ENCODE data around the gene SLC6A19. TPM values are rescaled to one million over a fixed set of nuclear protein-coding genes. Genes with fewer than 3 reads are reported as not detected.

The SLC6A19 gene
- total RNA-seq, 1 donor from 2014 or later: not detected

- intact Hi-C loops (cut with micrococcal nuclease): no loop called here
Measured at GRCh38 chr5:1241509-1242080, 40.2 kb downstream of the SLC6A19 start.

GRCh38 chr5:1242733-1243486 lies 41.5 kb downstream of the SLC6A19 start:
- intact Hi-C loops (cut with micrococcal nuclease): no loop called here

- intact Hi-C loops (cut with micrococcal nuclease): no loop called here
Measured at GRCh38 chr5:1243487-1244130, 42.2 kb downstream of the SLC6A19 start.

DNA sequence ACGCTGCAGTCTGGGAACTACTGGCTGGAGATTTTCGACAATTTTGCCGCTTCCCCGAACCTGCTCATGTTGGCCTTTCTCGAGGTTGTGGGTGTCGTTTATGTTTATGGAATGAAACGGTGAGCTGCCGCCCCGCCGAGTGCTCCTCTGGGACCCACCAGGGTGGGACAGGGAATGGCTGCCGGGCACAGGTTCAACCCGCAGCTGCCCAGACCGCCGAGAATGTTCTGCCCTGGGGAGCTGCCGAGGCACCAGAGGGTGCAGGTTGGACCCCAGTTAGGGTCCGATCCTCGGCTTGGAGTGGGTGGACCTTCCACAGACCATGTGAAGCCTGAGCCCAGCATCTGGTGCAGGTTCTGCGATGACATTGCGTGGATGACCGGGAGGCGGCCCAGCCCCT lies 42.9 kb downstream of the SLC6A19 start:
- intact Hi-C loops (cut with micrococcal nuclease): no loop called here

GRCh38 chr5:1244976-1245375 lies 43.6 kb downstream of the SLC6A19 start:
- intact Hi-C loops (cut with micrococcal nuclease): no loop called here

- intact Hi-C loops (cut with micrococcal nuclease): no loop called here
Measured at GRCh38 chr5:1245905-1246576, 44.6 kb downstream of the SLC6A19 start.

DNA sequence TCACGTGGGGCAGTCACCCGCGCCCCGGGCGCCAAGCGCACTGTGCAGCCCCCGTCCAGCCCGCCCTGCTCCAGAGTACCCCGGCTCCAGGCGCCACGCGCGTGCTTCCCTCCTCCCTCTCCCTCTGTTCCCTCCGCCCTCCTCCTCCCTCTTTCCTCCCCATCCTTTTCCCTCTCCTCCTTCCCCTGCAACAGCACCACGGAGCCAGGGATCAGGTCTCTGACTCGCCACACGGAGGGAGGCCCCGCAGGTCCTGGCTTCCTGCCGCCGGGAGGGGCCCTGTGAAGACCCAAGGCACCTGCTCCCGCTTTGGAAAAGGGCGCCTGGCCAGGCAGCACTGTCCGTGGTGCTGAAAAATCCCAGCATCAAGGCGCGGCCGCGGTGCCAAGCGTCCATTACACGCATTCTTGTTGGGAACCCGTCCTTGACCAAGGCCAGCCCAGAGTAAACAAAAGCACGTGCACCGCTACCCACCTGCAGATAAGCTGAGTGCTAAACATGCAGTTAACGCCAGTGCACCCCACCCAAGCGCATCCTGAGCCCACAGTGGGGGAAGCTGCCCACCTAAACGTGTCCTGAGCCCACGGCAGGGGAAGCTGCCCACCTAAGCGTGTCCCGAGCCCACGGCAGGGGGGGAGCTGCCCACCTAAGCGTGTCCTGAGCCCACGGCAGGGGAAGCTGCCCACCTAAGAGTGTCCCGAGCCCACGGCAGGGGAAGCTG lies 45.5 kb downstream of the SLC6A19 start:
- intact Hi-C loops (cut with micrococcal nuclease): no loop called here

- intact Hi-C loops (cut with micrococcal nuclease): no loop called here
Measured at GRCh38 chr5:1247811-1248210, 46.4 kb downstream of the SLC6A19 start.

DNA sequence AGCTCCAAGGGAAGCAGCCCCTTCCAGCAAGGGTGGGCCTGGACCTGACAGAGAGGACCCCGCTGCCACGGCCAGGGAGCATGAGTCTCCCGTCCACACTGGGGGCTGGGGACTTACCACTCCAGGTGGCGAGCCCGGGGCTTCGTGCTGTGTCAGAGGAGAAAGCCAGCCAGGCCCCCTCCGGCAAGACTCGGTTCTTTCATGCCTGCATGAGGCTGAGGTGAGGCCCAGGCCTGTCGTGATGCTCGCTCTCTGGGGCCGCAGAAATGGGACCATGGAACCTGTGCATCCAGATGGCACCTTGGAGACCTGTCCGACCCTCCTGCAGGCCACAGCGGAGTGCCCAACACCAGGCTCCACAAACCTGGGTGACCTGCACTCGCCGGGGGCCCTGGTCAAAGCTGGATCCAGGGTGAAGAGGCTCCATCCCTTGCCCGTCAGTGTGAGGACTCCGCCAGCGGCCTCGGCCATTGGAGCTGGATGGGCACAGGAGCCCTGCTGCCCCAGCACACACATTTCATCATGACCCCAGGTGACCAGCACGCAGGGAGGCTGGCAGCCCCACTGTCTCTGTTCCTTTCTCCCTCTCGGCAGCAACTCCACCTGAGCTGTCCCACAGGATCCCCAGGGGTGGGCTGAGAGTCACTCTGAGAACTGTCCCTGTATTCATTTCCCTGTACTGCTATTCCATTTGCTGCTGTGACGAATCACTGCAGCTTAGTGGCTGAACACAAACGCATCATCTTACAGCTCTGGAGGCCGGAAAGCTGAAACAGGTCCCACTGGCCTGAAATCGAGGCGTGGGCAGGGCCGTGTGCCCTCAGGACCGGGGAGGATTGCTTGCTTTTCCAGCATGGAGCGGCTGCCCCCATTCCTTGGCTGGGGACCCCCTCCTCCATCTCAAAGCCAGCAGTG lies 48.2 kb downstream of the SLC6A19 start:
- intact Hi-C loops (cut with micrococcal nuclease): loop anchor here (10.0 kb wide), 1 partner anchor 65 kb away; no protein-coding TSS in a partner anchor

DNA sequence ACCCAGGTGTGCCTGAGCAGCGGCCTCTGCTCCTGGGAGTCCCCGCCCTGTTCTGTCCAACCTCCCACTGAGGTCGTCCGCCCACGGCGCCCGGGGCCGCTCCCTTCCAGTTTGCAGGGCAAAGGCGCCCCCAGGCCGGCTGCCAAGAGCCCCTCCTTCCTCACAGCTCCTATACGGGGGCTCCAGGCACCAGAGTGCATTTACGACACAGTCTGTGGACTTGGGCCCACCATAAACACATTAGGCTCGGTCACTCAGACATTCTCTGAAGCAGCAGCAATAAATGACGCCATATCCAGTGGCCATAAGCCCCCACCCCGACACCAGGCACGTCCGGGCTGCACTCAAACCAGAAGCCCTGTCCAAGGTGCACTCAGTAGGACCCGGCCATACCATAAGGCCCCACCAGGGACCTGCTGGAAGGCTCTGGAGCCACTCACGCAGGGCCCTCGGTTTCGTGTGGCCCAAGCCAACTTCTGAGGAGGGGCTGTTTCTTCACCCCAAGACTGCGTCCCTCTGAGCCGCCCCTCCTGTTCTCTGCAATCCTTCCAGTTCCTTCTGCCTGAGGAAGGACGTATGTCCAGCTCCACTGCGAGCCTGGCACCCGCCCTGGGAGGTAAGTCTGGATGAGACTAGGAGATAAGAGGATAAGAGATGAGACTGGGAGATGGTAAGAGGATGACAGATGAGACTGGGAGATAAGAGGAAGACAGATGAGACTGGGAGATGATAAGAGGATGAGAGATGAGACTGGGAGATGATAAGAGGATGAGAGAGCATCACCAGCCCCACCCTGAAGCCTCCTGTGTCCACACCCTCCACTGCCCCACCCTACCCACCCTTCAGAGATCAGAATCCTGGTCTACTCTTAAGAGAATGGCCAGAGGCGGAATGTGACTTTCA lies 50.5 kb downstream of the SLC6A19 start:
- intact Hi-C loops (cut with micrococcal nuclease): loop anchor here (10.0 kb wide), 1 partner anchor 63 kb away; no protein-coding TSS in a partner anchor

DNA sequence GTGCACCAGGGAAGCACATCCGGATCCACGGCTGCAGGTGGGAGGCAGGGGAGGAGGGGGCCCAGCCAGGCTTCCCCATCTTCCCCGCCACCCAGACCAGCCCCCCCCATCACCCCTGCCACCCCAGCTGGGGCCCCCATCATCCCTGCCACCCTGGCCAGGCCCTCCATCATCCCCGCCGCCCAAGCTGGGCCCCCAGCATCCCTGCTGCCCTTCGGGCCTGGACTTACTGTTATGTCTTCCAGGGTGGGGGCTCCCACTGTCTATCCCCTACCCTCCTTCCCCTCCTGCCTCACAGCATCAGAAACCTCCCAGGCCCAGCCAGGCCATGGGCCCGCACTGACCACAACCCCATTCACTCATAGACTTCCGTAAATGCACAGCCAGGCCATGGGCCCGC lies 51.3 kb downstream of the SLC6A19 start:
- intact Hi-C loops (cut with micrococcal nuclease): loop anchor here (10.0 kb wide), 1 partner anchor 62 kb away; no protein-coding TSS in a partner anchor

DNA sequence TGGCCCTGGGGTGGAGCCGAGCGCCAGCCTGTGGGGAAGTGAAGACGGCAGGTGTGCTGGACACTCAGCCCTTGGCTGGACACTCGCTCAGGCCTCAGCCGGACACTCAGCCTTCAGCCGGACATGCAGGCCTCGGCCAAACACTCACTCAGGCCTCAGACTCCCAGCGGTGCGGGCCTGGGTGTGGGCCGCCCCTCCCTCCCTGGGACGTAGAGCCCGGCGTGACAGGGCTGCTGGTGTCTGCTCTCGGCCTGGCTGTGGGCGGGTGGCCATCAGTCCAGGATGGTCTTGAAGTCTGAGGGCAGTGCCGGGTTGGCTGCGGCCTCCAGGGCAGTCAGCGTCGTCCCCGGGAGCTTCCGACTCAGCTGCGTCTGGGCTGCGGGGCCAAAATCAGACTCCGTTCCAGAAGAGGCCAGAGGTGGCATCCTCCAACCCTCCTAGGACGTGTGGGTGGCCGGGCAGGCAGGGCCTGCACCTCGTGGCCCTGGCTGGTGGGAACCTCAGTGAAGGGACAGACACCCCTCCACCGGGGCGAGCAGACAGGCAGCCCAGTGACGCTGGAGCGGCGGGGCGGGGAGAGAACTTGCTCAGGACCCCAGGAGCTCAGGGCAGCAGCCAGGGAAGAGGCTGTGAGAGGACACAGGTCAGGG lies 52.2 kb downstream of the SLC6A19 start:
- intact Hi-C loops (cut with micrococcal nuclease): loop anchor here (10.0 kb wide), 1 partner anchor 61 kb away; no protein-coding TSS in a partner anchor

DNA sequence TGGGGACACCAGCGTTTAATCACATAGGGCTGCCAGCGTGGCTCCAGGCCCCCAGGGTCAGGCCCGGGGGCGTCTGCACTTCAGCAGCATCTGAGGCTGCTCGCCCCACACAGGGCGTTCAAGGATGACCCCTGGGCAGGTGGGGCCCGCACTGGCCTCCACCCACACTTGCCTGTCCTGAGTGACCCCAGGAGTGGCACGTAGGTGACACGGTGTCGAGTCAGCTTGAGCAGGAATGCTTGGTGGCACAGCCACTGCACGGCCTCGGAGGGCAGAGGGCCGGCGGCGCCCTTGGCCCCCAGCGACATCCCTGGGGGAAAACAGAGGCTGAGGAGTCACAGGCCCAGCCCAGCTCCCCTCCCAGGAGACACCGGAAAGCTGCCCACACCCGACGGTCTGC lies 52.8 kb downstream of the SLC6A19 start:
- intact Hi-C loops (cut with micrococcal nuclease): loop anchor here (10.0 kb wide), 1 partner anchor 61 kb away; no protein-coding TSS in a partner anchor

DNA sequence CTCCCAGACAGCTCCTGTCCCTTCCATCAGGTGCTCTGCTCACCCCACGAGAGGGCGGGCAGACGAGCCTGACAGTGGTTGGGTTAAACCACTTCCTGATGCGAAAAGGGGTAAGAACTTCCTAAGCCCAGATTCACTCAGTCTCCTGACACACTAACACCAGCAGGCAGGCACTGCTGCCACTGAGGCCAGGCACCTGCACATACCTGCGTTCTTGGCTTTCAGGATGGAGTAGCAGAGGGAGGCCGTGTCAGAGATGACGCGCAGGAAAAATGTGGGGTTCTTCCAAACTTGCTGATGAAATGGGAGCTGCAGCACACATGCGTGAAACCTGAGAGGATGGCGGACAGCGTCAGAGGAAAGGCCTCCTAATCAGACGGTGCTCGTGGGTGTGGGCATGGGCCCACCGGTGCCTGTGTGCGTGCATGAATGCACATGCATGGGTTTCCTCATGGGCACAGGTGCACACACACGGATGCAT lies 53.7 kb downstream of the SLC6A19 start:
- intact Hi-C loops (cut with micrococcal nuclease): loop anchor here (10.0 kb wide), 1 partner anchor 60 kb away; no protein-coding TSS in a partner anchor

- intact Hi-C loops (cut with micrococcal nuclease): loop anchor here (10.0 kb wide), 1 partner anchor 58 kb away; no protein-coding TSS in a partner anchor
Measured at GRCh38 chr5:1256776-1257175, 55.4 kb downstream of the SLC6A19 start.

- intact Hi-C loops (cut with micrococcal nuclease): loop anchor here (10.0 kb wide), 1 partner anchor 57 kb away; no protein-coding TSS in a partner anchor
Measured at GRCh38 chr5:1257363-1257762, 56.0 kb downstream of the SLC6A19 start.

DNA sequence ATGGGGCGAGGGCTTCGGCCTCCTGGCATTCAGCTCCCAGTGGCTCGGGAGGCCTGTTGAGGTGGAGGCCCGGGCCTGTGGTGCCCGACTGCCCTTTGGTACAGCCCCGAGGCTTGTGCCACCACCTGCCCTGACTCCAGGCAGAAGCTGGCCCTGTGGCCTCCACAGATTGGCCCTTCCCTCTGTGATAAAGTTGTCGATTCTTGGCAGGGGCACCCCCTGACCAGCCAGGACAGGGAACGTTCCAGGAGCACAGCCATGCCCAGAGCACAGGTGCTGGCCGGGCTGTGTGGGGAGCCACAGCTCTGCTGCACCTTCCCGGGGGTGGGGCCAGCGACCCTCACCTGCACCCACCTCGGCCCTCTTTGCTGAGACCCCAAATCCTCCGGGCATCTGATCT lies 56.4 kb downstream of the SLC6A19 start:
- intact Hi-C loops (cut with micrococcal nuclease): loop anchor here (10.0 kb wide), 1 partner anchor 57 kb away; no protein-coding TSS in a partner anchor

Measured in T-helper 2 cell treated with Interferon-gamma antibody and Interleukin-4, amounts not matched to agents 100 ng/mL and 5 ng/mL, for 36 hours (primary cell).